Stimulated activated CD8-positive, alpha-beta memory T cell treated with anti-CD3 and anti-CD28 coated beads, Interleukin-7, amount 100 ng/mL, for 48 hours (primary cell): ENCODE results near the gene MAP2K4.
"Not testable (repeated sequence)": the region's sequence is repeated elsewhere in the genome, so short reads cannot be mapped to it uniquely, and the experiment has no call there.

Experiments
- DNase-seq, 2 donors: peaks; one replicate each; pipeline ENCODE4 v3.0.0-alpha.2; 2020; ENCODE audit warnings: low read depth in 1 of 2; ENCODE audit errors: extremely low read depth in 1 of 2

MAP2K4 gene

DNA sequence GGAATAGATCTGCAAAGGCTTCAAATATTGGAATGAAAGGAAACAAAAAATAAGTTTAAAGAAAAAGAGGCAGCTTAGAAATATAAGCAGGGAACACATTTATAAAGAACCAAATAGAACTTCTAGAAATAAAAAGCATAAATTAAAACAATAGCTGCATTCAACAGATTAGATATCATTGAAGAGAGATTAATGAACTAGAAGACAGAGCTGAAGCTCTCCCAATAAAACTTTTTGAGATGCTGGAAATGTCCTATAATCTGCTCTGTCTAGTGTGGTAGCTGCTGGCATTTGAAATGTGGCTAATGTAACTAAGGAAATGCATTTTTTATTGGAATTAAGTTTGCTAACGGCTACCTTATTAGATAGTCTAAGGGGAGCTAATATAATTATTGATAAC, 115.6 kb downstream of the MAP2K4 start:
- DNase-seq = no peak

DNA sequence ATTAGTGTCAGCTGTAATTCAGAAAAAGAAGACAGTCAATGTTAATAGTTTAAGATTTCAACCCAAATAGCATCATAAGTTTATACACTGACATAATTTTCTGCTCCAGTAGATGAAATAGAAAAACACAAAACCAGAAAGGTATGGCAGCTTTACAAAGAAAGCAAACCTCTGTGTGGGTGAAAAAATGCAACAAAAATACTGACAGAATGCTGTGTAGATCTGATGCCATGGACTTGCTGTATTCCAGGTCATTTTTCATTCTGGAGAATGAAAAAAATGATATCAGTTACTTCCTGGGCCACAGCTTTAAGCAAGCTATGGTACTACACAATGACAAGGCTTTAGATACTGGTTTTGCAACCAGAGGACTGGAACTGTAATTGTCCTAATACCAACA, 116.0 kb downstream of the MAP2K4 start:
- no peak for DNase-seq

GRCh38 chr17:12137859-12138258, 117.2 kb downstream of the MAP2K4 start:
- DNase-seq = no peak

- DNase-seq = no peak
These were observed 120.0 kb downstream of the MAP2K4 start for GRCh38 chr17:12140685-12141084.

DNA sequence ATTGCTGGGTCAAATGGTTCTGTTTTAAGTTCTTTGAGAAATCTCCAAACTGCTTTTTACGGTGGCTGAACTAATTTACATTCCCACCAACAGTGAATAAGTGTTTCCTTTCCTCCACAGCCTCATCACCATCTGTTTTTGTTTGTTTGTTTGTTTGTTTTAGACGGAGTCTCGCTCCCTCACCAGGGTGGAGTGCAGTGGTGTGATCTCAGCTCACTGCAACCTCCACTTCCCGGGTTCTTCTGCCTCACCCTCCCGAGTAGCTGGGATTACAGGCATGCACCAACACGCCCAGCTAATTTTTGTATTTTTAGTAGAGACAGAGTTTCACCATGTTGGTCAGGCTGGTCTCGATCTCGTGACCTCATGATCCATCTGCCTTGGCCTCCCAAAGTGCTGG, 141.5 kb downstream of the MAP2K4 start:
- not testable (repeated sequence) for DNase-seq

DNA sequence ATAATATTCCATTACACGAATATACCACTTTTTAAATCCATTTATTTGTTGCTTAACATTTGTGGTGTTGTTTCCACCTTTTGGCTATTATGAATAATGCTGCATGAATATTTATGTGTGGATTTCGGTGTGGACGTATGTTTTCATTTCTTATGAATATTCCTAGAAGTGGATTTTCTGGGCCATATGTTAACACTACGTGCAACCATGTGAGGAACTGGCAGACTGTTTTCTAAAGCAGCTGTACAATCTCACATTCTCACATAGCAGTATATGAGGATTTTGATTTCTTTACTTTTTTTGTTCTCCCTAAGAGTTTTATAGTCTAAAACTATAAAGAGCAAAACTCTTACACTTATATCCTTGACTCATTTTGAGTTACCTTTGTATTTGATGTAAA, 143.4 kb downstream of the MAP2K4 start:
- DNase-seq = no peak

GRCh38 chr17:12178644-12179330, 158.1 kb downstream of the MAP2K4 start:
- no peak for DNase-seq

GRCh38 chr17:12180644-12181261, 160.1 kb downstream of the MAP2K4 start:
- no peak for DNase-seq

DNA sequence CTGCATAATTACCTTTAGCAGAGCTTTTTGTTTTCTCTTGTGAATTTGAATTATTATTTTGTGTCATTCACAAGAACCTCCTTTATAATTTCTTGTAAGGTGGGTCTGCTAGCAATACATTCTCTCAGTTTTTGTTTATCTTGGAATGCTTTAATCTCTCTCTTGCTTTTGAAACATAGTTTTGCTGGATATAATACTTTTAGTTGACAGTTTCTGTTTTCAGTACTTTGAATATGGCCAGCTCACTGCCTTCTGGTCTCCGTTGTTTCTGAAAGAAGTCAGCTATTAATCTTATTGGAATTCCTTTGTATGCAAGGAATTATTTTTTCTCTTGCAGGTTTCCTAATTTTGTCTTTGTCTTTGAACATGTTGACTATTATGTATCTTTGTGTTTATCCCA, 167.0 kb downstream of the MAP2K4 start:
- no peak for DNase-seq

GRCh38 chr17:12193144-12193735, 172.6 kb downstream of the MAP2K4 start:
- no peak for DNase-seq
